Activated gamma-delta T cell treated with anti-CD3 and anti-CD28 coated beads, Interleukin-2, amount 50 U/mL, for 16 hours (primary cell): ENCODE results near the gene C14orf132.
"Not testable (repeated sequence)": the region's sequence is repeated elsewhere in the genome, so short reads cannot be mapped to it uniquely, and the experiment has no call there.

Experiments
- DNase-seq: peaks from one replicate; pipeline ENCODE4 v3.0.0-alpha.2; 2020; ENCODE audit warnings: low read depth

Gene C14orf132

GRCh38 chr14:96038920-96039632 is at the start of gene C14orf132:
C14orf132 (plus strand) TSS chr14:96039362; CDS start chr14:96039501, 139 bp downstream.
- peak; percentile 16 for DNase-seq

GRCh38 chr14:95993768-95994592 is 45.2 kb upstream of the C14orf132 start:
- DNase-seq, result no peak

- no peak for DNase-seq
Measured at GRCh38 chr14:95994593-95994928, 44.6 kb upstream of the C14orf132 start.

GRCh38 chr14:95998656-95999055 is 40.5 kb upstream of the C14orf132 start:
- no peak for DNase-seq

- no peak for DNase-seq
Measured at GRCh38 chr14:96001866-96002497, 37.2 kb upstream of the C14orf132 start.

- no peak for DNase-seq
Measured at GRCh38 chr14:96002498-96002884, 36.7 kb upstream of the C14orf132 start.

GRCh38 chr14:96011131-96011530 is 28.0 kb upstream of the C14orf132 start:
- no peak for DNase-seq

GRCh38 chr14:96011607-96012006 is 27.6 kb upstream of the C14orf132 start:
- DNase-seq, result no peak

GRCh38 chr14:96012757-96013156 is 26.4 kb upstream of the C14orf132 start:
- DNase-seq, result not testable (repeated sequence)

- no peak for DNase-seq
Measured at GRCh38 chr14:96014176-96014575, 25.0 kb upstream of the C14orf132 start.

- DNase-seq, result no peak
Measured at GRCh38 chr14:96016501-96017160, 22.5 kb upstream of the C14orf132 start.

- DNase-seq, result no peak
Measured at GRCh38 chr14:96017882-96018281, 21.3 kb upstream of the C14orf132 start.

- DNase-seq, result no peak
Measured at GRCh38 chr14:96027431-96028355, 11.5 kb upstream of the C14orf132 start.

GRCh38 chr14:96029089-96029645 is 10.0 kb upstream of the C14orf132 start:
- DNase-seq, result no peak

GRCh38 chr14:96030108-96030760 is 8.9 kb upstream of the C14orf132 start:
- DNase-seq, result no peak

GRCh38 chr14:96031691-96032090 is 7.5 kb upstream of the C14orf132 start:
- no peak for DNase-seq

- DNase-seq, result no peak
Measured at GRCh38 chr14:96035456-96035855, 3.7 kb upstream of the C14orf132 start.

- no peak for DNase-seq
Measured at GRCh38 chr14:96037891-96038557, 1.1 kb upstream of the C14orf132 start.

- DNase-seq, result no peak
Measured at GRCh38 chr14:96038558-96038919, 623 bp upstream of the C14orf132 start.
